Measurements from ENCODE around the gene CRY2. TPM values are rescaled to one million over a fixed set of nuclear protein-coding genes. Genes with fewer than 3 reads are reported as not detected.
"Not testable (repeated sequence)": the region's sequence is repeated elsewhere in the genome, so short reads cannot be mapped to it uniquely, and the experiment has no call there.

CRY2 gene
- total RNA-seq, 2 experiments from 2014 or later = 248 TPM

DNA sequence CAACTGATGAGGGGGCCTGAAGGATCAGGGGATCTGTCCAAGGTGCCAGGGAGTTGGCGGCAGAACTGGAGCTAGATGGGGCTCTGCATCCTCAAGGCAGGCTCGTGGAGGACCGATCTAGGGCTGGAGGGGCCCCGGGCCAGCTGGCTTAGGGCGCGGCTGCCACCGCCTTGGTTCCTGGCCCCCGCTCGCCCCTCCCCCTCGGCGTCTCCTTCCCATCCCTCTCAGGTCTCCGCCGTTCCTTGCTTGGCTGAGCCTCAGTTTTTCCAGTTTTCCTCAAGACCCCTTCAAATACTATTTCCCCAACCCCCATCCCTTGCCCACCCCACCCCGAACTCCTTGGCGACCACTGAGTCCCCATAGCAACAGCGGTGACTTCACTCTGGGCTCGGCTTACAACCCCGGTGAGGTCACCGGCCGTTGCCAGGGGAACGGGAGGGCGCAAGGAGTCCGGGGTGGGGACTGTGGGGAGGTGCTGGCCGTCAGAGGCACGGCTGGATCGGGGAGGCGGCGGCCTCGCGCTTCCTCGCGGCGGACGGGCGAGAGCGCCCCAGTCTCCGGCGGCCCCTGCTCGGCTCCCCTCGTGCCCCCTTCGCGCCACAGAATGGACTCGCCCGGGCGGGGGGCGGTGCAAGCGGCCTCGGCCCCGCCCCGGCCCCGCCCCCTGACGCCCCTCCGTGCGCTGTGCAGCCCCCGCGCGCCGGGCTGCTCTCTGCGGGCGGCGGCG, 52.3 kb downstream of the CRY2 start:
- Histone ChIP-seq H3K9me3 (ENCODE audit: control insufficient read depth in 1 of 2, insufficient read depth in 1 of 2, low read length in 2 of 2) (peaks cover 0 to 12% of the 10 kb centered on the region in 2 experiments), H3K4me1 (ENCODE audit: insufficient read depth, low read length) (peaks cover 17% of the 10 kb centered on the region), H3K36me3 (ENCODE audit: insufficient read depth, low read length) (no peaks in the 10 kb centered on the region), H3K27me3 (ENCODE audit: control insufficient read depth in 1 of 2, insufficient read depth in 2 of 2, low read length in 2 of 2) (peaks cover 41 to 53% of the 10 kb centered on the region in 2 experiments), H3K27ac (ENCODE audit: low read depth in 1 of 2, low read length in 2 of 2) (no peak overlapping the region), H3K4me3 (ENCODE audit: low read length) (peak overlapping the region; percentile 34)
- ChIA-PET POLR2A (interaction anchor here (1.9 kb wide), 1 partner anchor 18 kb away, joined by 10 read pairs; the partner anchor contains the start of gene PEX16), CTCF (no interaction called here)
- peak; percentile 70 for ATAC-seq (ENCODE audit: poor library complexity)
- H3K27me3 Mint-ChIP-seq = peaks cover 53% of the 10 kb centered on the region
- H3K27ac Mint-ChIP-seq = no peak overlapping the region
- intact Hi-C loops (cut with DNase I, micrococcal nuclease) = loop anchor here in 1 of 2 experiments (2.0 kb wide), 1 partner anchor 17 kb away; the partner anchor contains the start of gene PEX16
- DNase-seq = peak in 13 of 14 experiments; percentile 30 to 87 (median 53)
- H3K4me1 Mint-ChIP-seq (ENCODE audit: low read depth) = peaks cover 13% of the 10 kb centered on the region
- H3K4me3 Mint-ChIP-seq = peak overlapping the region; percentile 45
- no peak for TF ChIP-seq CTCF (IDR thresholded peaks at IDR 0.05)
- no peaks in the 10 kb centered on the region for H3K36me3 Mint-ChIP-seq (ENCODE audit: low read depth)
- H3K9me3 Mint-ChIP-seq = no peaks in the 10 kb centered on the region

DNA sequence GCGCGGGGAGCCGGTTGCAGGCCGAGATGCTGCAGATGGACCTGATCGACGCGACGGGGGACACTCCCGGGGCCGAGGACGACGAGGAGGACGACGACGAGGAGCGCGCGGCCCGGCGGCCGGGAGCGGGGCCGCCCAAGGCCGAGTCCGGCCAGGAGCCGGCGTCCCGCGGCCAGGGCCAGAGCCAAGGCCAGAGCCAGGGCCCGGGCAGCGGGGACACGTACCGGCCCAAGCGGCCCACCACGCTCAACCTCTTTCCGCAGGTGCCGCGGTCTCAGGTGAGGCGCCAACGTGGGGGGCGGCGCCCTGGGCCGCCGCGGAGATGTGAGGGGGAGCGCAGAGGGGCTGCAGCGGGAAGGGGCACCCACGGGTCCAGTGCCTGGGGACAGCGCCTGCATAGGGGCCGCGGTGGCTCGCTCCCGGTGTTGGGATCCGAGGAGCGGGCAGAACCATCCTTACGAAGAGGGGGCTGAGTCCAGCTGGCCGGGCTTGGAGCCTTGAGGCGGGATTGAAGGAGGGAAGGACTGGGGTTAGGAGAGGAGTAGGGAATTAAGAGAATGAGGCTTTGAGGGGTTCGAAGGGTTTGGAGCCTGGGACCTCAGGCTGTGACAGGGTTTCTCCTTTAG, 53.0 kb downstream of the CRY2 start:
- peaks cover 13% of the 10 kb centered on the region for H3K4me1 Mint-ChIP-seq (ENCODE audit: low read depth)
- H3K9me3 Mint-ChIP-seq; CTCF ChIA-PET; H3K27ac Mint-ChIP-seq; DNase-seq; POLR2A ChIA-PET; H3K36me3 ChIP-seq (ENCODE audit: insufficient read depth, low read length); H3K27ac ChIP-seq (ENCODE audit: low read depth in 1 of 2, low read length in 2 of 2); H3K36me3 Mint-ChIP-seq (ENCODE audit: low read depth); H3K4me3 ChIP-seq (ENCODE audit: low read length): not testable (repeated sequence)
- intact Hi-C loops (cut with DNase I, micrococcal nuclease) = loop anchor here in 1 of 2 experiments (2.0 kb wide), 1 partner anchor 17 kb away; the partner anchor contains the start of gene PEX16
- Histone ChIP-seq H3K4me1 (ENCODE audit: insufficient read depth, low read length) (peaks cover 19% of the 10 kb centered on the region), H3K27me3 (ENCODE audit: control insufficient read depth in 1 of 2, insufficient read depth in 2 of 2, low read length in 2 of 2) (peaks cover 35 to 48% of the 10 kb centered on the region in 2 experiments), H3K9me3 (ENCODE audit: control insufficient read depth in 1 of 2, insufficient read depth in 1 of 2, low read length in 2 of 2) (peaks cover 0 to 12% of the 10 kb centered on the region in 2 experiments)
- peak; percentile 8 for ATAC-seq (ENCODE audit: poor library complexity)
- H3K27me3 Mint-ChIP-seq = peaks cover 47% of the 10 kb centered on the region
- H3K4me3 Mint-ChIP-seq = peak overlapping the region; percentile 68

DNA sequence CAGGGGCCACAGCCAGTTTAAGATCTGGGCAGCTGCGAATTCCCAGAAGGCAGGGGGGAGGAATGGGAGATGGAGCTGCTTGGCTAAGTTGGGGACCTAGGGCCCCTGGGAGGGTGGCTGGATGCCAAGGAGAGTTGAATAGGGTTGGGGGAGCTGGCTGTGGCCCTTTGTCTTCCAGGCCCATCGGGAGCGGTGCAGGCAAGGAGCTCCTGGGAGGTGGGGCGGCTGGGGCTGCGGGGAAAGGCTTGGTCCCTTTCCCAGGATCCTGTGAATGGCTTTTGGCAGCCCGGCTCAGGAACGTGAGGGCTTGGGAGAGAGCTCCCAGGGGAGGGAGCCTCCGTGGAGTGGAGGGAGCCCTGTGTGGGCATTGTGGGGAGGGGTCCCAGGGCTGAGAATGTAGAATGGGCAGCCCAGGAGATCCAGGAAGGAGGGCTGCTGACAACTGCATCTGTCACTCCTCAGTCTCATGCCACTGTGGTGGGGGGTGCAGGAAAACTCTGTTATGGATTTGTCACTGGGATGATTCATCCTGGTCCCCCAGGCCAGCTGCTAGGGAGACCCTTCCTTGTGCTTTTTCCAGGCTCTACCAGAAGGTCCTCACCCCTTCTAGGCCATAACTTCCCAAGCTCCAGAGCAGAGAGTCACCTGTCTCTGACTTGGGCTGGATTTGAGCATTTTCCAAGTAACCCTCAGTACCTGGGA, 53.8 kb downstream of the CRY2 start:
- ChIA-PET CTCF (no interaction called here), POLR2A (no interaction called here)
- H3K4me3 ChIP-seq (ENCODE audit: low read length) = no peak overlapping the region
- DNase-seq = no peak
- peaks cover 13% of the 10 kb centered on the region for H3K4me1 Mint-ChIP-seq (ENCODE audit: low read depth)
- no peak overlapping the region for H3K27ac ChIP-seq (ENCODE audit: low read depth in 1 of 2, low read length in 2 of 2)
- H3K36me3 Mint-ChIP-seq (ENCODE audit: low read depth) = no peaks in the 10 kb centered on the region
- peaks cover 31 to 43% of the 10 kb centered on the region in 2 experiments for H3K27me3 ChIP-seq (ENCODE audit: control insufficient read depth in 1 of 2, insufficient read depth in 2 of 2, low read length in 2 of 2)
- H3K4me3 Mint-ChIP-seq = peak overlapping the region; percentile 68
- intact Hi-C loops (cut with DNase I, micrococcal nuclease) = loop anchor here in 1 of 2 experiments (2.0 kb wide), 1 partner anchor 16 kb away; the partner anchor contains the start of gene PEX16
- no peak for ATAC-seq (ENCODE audit: poor library complexity)
- peaks cover 0 to 12% of the 10 kb centered on the region in 2 experiments for H3K9me3 ChIP-seq (ENCODE audit: control insufficient read depth in 1 of 2, insufficient read depth in 1 of 2, low read length in 2 of 2)
- H3K4me1 ChIP-seq (ENCODE audit: insufficient read depth, low read length) = peaks cover 24% of the 10 kb centered on the region
- no peak for TF ChIP-seq CTCF (IDR thresholded peaks at IDR 0.05)
- H3K9me3 Mint-ChIP-seq = no peaks in the 10 kb centered on the region
- peaks cover 41% of the 10 kb centered on the region for H3K27me3 Mint-ChIP-seq
- no peak overlapping the region for H3K27ac Mint-ChIP-seq
- no peaks in the 10 kb centered on the region for H3K36me3 ChIP-seq (ENCODE audit: insufficient read depth, low read length)

All from CD4-positive, alpha-beta T cell (primary cell).